Panc1 (cell line): ENCODE data around the gene KCNK10.

Source experiments
- POLR2AphosphoS5 ChIP-seq: IDR thresholded peaks from 2 replicates; pipeline ENCODE4 v1.6.1; 2012; ENCODE audit warnings: mild to moderate bottlenecking, low read depth, low read length, moderate library complexity
- TCF7L2 ChIP-seq: IDR thresholded peaks from 2 replicates; pipeline ENCODE4 v1.6.1; 2011; ENCODE audit warnings: mild to moderate bottlenecking, low read depth, low read length, inconsistent platforms
- TF ChIP-seq, protein P1 (sequence below): fragments of 450-650 bp; IDR thresholded peaks from 2 replicates; pipeline ENCODE4 v1.5.1; 2017; ENCODE audit warnings: mild to moderate bottlenecking

DNA sequence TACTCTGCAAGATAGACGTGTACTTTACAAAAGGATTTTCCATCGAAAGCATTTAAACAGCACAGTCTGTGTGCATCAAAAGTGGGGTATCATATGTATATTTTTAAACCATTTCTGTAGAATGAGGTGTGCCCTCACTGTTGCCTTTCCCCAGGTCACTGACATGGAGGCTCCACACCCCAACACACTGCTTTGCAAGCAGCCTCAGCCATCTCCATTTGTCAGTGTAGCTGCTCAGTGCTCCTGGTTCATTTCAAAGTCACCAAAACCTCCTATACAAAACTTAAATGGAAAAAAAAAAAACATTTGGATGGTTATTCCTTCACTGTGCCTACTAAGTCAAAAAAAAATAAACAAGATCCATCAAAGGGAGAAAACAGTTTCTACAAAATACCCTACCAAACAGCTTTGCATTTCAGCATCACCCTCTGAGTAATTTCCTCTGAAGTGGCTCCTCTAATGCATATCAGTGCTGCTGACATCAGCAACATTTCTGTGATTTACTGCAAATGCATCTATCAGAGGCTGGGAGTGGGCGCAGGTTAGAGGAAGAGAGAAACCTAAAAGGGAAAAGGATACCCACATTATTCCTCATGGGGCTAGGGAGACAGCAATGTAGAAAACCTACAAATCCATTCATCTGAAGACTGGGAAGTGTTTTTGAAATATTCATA, 46.0 kb downstream of the KCNK10 start:
- TF ChIP-seq, protein P1, sequence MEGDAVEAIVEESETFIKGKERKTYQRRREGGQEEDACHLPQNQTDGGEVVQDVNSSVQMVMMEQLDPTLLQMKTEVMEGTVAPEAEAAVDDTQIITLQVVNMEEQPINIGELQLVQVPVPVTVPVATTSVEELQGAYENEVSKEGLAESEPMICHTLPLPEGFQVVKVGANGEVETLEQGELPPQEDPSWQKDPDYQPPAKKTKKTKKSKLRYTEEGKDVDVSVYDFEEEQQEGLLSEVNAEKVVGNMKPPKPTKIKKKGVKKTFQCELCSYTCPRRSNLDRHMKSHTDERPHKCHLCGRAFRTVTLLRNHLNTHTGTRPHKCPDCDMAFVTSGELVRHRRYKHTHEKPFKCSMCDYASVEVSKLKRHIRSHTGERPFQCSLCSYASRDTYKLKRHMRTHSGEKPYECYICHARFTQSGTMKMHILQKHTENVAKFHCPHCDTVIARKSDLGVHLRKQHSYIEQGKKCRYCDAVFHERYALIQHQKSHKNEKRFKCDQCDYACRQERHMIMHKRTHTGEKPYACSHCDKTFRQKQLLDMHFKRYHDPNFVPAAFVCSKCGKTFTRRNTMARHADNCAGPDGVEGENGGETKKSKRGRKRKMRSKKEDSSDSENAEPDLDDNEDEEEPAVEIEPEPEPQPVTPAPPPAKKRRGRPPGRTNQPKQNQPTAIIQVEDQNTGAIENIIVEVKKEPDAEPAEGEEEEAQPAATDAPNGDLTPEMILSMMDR = no peak
- TF ChIP-seq POLR2AphosphoS5 (no peak), TCF7L2 (no peak)
